ENCODE results near the gene FAM234A.

The FAM234A gene

GRCh38 chr16:301950-302349 lies 67.3 kb downstream of the FAM234A start:
- no peak overlapping the region for H3K27ac ChIP-seq
- TF ChIP-seq CTCF (conservative IDR thresholded peaks at IDR 0.05) (no peak), ZFX (IDR thresholded peaks at IDR 0.05) (no peak)

GRCh38 chr16:303760-304505 lies 69.3 kb downstream of the FAM234A start:
- H3K27ac ChIP-seq: no peak overlapping the region
- TF ChIP-seq CTCF (conservative IDR thresholded peaks at IDR 0.05): no peak
- no peak for TF ChIP-seq ZFX (IDR thresholded peaks at IDR 0.05)

- no peak overlapping the region for H3K27ac ChIP-seq
- no peak for TF ChIP-seq ZFX (IDR thresholded peaks at IDR 0.05)
- TF ChIP-seq CTCF (conservative IDR thresholded peaks at IDR 0.05): no peak
These were observed 71.5 kb downstream of the FAM234A start for GRCh38 chr16:305916-306626.

- no peak overlapping the region for H3K27ac ChIP-seq
These were observed 72.3 kb downstream of the FAM234A start for GRCh38 chr16:306911-307370.

GRCh38 chr16:307691-308312 lies 73.2 kb downstream of the FAM234A start:
- no peak overlapping the region for H3K27ac ChIP-seq
- no peak for TF ChIP-seq ZFX (IDR thresholded peaks at IDR 0.05)
- no peak for TF ChIP-seq CTCF (conservative IDR thresholded peaks at IDR 0.05)

More at GRCh38 chr16:306911-307370, 72.3 kb downstream of the FAM234A start:
- TF ChIP-seq ZFX (IDR thresholded peaks at IDR 0.05): no peak
- TF ChIP-seq CTCF (conservative IDR thresholded peaks at IDR 0.05): no peak

GRCh38 chr16:309476-309875 lies 74.9 kb downstream of the FAM234A start:
- no peak overlapping the region for H3K27ac ChIP-seq
- TF ChIP-seq CTCF (conservative IDR thresholded peaks at IDR 0.05): no peak
- no peak for TF ChIP-seq ZFX (IDR thresholded peaks at IDR 0.05)

GRCh38 chr16:311725-312124 lies 77.1 kb downstream of the FAM234A start:
- TF ChIP-seq ZFX (IDR thresholded peaks at IDR 0.05) (no peak), CTCF (conservative IDR thresholded peaks at IDR 0.05) (no peak)
- no peak overlapping the region for H3K27ac ChIP-seq
